Caco-2 (cell line): Measurements from ENCODE around the gene SLC7A11. TPM values are rescaled to one million over a fixed set of nuclear protein-coding genes. Genes with fewer than 3 reads are reported as not detected.

Source experiments
- BruUV-seq: library from RNA; stranded (reverse); fragments of 400-500 nt; replicated peaks from 2 replicates; lab custom pipeline; 2021; lab: Mats Ljungman, UMichigan
- CTCF ChIA-PET: fragments of 300-600 bp; sonication (Branson Sonifier 250); formaldehyde crosslinking; loops from one replicate; lab custom pipeline; 2022; ENCODE audit warnings: antibody characterized with exemption; lab: Charles Lee
- POLR2A ChIA-PET: fragments of 300-600 bp; sonication (Branson Sonifier 250); formaldehyde crosslinking; loops from one replicate; lab custom pipeline; 2022; ENCODE audit warnings: antibody characterized with exemption; lab: Charles Lee
- DNase-seq, 2 experiments: peaks; one replicate each; pipeline versions ENCODE4 v3.0.0 to v3.0.0-alpha.2; 2020 to 2022
- H3K27me3 ChIP-seq: replicated peaks from 2 replicates; pipeline ENCODE4 v1.6.0; 2011; ENCODE audit warnings: low read length; ENCODE audit not compliant: control insufficient read depth, insufficient read depth
- H3K36me3 ChIP-seq: 2 replicates; pipeline ENCODE4 v1.5.1; 2011; ENCODE audit warnings: low read length; ENCODE audit not compliant: control insufficient read depth, insufficient read depth
- H3K4me1 ChIP-seq: fragments of 250-450 bp; sonication (Bioruptor Pico); 2 replicates; pipeline ENCODE4 v1.5.1; 2020; ENCODE audit warnings: mild to moderate bottlenecking
- H3K4me3 ChIP-seq: 2 replicates; pipeline ENCODE4 v1.5.1; 2011; ENCODE audit warnings: low read depth, mild to moderate bottlenecking, control low read depth, low read length
- H3K9me3 ChIP-seq: fragments of 250-450 bp; sonication (Bioruptor Pico); 2 replicates; pipeline ENCODE4 v1.5.1; 2020; ENCODE audit warnings: mild to moderate bottlenecking, moderate library complexity
- H3K27ac Mint-ChIP-seq: one replicate; pipeline ENCODE4 v1.8.0; 2022; ENCODE audit warnings: mixed read lengths; ENCODE audit not compliant: unreplicated experiment
- H3K27me3 Mint-ChIP-seq: one replicate; pipeline ENCODE4 v1.8.0; 2022; ENCODE audit warnings: mixed read lengths; ENCODE audit not compliant: insufficient read depth, unreplicated experiment
- H3K36me3 Mint-ChIP-seq: one replicate; pipeline ENCODE4 v1.8.0; 2022; ENCODE audit warnings: mild to moderate bottlenecking, mixed read lengths; ENCODE audit not compliant: insufficient read depth, unreplicated experiment
- H3K4me1 Mint-ChIP-seq: one replicate; pipeline ENCODE4 v1.8.0; 2022; ENCODE audit warnings: low read depth, mixed read lengths; ENCODE audit not compliant: unreplicated experiment
- H3K4me3 Mint-ChIP-seq: one replicate; pipeline ENCODE4 v1.8.0; 2022; ENCODE audit warnings: mild to moderate bottlenecking, moderate library complexity, mixed read lengths; ENCODE audit not compliant: unreplicated experiment
- H3K9me3 Mint-ChIP-seq: one replicate; pipeline ENCODE4 v1.8.0; 2022; ENCODE audit warnings: mixed read lengths; ENCODE audit not compliant: unreplicated experiment
- intact Hi-C: fragments of 100-400 bp; cut with micrococcal nuclease; formaldehyde crosslinking; loops from one replicate; pipeline ENCODE4 v1.10.0; 2022; ENCODE audit not compliant: unreplicated experiment
- total RNA-seq: library from RNA; stranded (reverse); gene quantifications from 2 replicates; pipeline ENCODE4 v1.2.3, GENCODE V29; 2022
- TF ChIP-seq, protein P1 (sequence below), 2 experiments: fragments of 200-600 bp in 1 of 2; IDR thresholded peaks; 1 replicate in 1 of 2; 2 replicates in 1 of 2; pipeline versions ENCODE4 v1.5.1 to v1.8.0; 2011 to 2022; ENCODE audit warnings: antibody characterized with exemption in 1 of 2, control low read depth in 1 of 2, inconsistent platforms in 1 of 2, low read depth in 1 of 2, low read length in 1 of 2, mild to moderate bottlenecking in 1 of 2, moderate library complexity in 1 of 2; ENCODE audit not compliant: insufficient read depth in 1 of 2, severe bottlenecking in 1 of 2, unreplicated experiment in 1 of 2

Gene SLC7A11
- total RNA-seq, 1 experiment from 2014 or later = 41.1 TPM

DNA sequence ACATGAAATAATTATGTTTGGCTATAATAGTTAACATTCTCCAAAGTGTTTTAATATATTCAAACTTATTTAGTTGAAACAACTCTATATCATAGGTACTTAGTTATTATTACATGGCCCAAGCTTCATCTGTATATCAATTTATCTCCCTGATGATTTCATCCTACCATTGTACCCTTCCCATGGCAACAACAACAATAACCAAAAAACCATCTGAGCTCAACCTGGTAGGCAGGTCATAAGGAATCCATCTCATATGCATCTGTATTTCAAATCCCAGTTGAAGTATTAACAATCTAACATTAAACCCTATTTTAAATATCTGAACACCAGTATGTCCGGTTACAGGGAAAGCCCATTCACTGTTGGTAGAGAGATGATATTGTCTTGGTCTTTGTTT is 33.1 kb upstream of the SLC7A11 start:
- H3K9me3 Mint-ChIP-seq = no peaks in the 10 kb centered on the region
- H3K36me3 Mint-ChIP-seq = no peaks in the 10 kb centered on the region
- intact Hi-C loops = no loop called here
- no peak overlapping the region for H3K27ac Mint-ChIP-seq
- DNase-seq = no peak
- TF ChIP-seq, protein P1, sequence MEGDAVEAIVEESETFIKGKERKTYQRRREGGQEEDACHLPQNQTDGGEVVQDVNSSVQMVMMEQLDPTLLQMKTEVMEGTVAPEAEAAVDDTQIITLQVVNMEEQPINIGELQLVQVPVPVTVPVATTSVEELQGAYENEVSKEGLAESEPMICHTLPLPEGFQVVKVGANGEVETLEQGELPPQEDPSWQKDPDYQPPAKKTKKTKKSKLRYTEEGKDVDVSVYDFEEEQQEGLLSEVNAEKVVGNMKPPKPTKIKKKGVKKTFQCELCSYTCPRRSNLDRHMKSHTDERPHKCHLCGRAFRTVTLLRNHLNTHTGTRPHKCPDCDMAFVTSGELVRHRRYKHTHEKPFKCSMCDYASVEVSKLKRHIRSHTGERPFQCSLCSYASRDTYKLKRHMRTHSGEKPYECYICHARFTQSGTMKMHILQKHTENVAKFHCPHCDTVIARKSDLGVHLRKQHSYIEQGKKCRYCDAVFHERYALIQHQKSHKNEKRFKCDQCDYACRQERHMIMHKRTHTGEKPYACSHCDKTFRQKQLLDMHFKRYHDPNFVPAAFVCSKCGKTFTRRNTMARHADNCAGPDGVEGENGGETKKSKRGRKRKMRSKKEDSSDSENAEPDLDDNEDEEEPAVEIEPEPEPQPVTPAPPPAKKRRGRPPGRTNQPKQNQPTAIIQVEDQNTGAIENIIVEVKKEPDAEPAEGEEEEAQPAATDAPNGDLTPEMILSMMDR (IDR thresholded peaks at IDR 0.05; ENCODE audit: insufficient read depth in 1 of 2, low read depth in 1 of 2, low read length in 1 of 2, severe bottlenecking in 1 of 2, unreplicated experiment in 1 of 2) = no peak
- H3K4me1 ChIP-seq = no peaks in the 10 kb centered on the region
- ChIA-PET POLR2A (no interaction called here), CTCF (no interaction called here)
- H3K4me3 ChIP-seq = no peak overlapping the region
- no peaks in the 10 kb centered on the region for H3K27me3 ChIP-seq
- no peaks in the 10 kb centered on the region for H3K4me1 Mint-ChIP-seq
- no TSS peak for BruUV-seq
- no peak overlapping the region for H3K4me3 Mint-ChIP-seq
- no peaks in the 10 kb centered on the region for H3K27me3 Mint-ChIP-seq
- H3K9me3 ChIP-seq = no peaks in the 10 kb centered on the region
- H3K36me3 ChIP-seq = no peaks in the 10 kb centered on the region

GRCh38 chr4:138269175-138269574 is 27.0 kb upstream of the SLC7A11 start:
- TF ChIP-seq, protein P1 (IDR thresholded peaks at IDR 0.05; ENCODE audit: insufficient read depth in 1 of 2, low read depth in 1 of 2, low read length in 1 of 2, severe bottlenecking in 1 of 2, unreplicated experiment in 1 of 2) = no peak
- BruUV-seq = no TSS peak
- Histone ChIP-seq H3K4me1 (no peaks in the 10 kb centered on the region), H3K27me3 (no peaks in the 10 kb centered on the region), H3K4me3 (no peak overlapping the region), H3K9me3 (no peaks in the 10 kb centered on the region), H3K36me3 (no peaks in the 10 kb centered on the region)
- ChIA-PET CTCF (no interaction called here), POLR2A (no interaction called here)
- Mint-ChIP-seq H3K4me3 (no peak overlapping the region), H3K9me3 (no peaks in the 10 kb centered on the region), H3K4me1 (peaks cover 8% of the 10 kb centered on the region), H3K27me3 (no peaks in the 10 kb centered on the region), H3K36me3 (no peaks in the 10 kb centered on the region), H3K27ac (no peak overlapping the region)
- DNase-seq = no peak
- intact Hi-C loops = no loop called here

- no TSS peak for BruUV-seq
- POLR2A ChIA-PET = no interaction called here
- no peak overlapping the region for H3K4me3 Mint-ChIP-seq
Measured at GRCh38 chr4:138267835-138268234, 25.7 kb upstream of the SLC7A11 start.

More at GRCh38 chr4:138267835-138268234, 25.7 kb upstream of the SLC7A11 start:
- Histone ChIP-seq H3K9me3 (no peaks in the 10 kb centered on the region), H3K4me1 (peaks cover 6% of the 10 kb centered on the region), H3K4me3 (no peak overlapping the region), H3K36me3 (no peaks in the 10 kb centered on the region), H3K27me3 (no peaks in the 10 kb centered on the region)
- Mint-ChIP-seq H3K27ac (peak overlapping the region; percentile 3), H3K36me3 (no peaks in the 10 kb centered on the region), H3K9me3 (no peaks in the 10 kb centered on the region), H3K4me1 (peaks cover 12% of the 10 kb centered on the region), H3K27me3 (no peaks in the 10 kb centered on the region)
- CTCF ChIA-PET = no interaction called here
- TF ChIP-seq, protein P1 (IDR thresholded peaks at IDR 0.05; ENCODE audit: insufficient read depth in 1 of 2, low read depth in 1 of 2, low read length in 1 of 2, severe bottlenecking in 1 of 2, unreplicated experiment in 1 of 2) = no peak
- intact Hi-C loops = no loop called here
- DNase-seq = no peak
